ENCODE measurements around the gene RNPS1. TPM values are rescaled to one million over a fixed set of nuclear protein-coding genes. Genes with fewer than 3 reads are reported as not detected.

Gene RNPS1
- total and polyA plus RNA-seq, 2 donors (not counting 3 experiments of a cell fraction or from before 2014, with no cell fraction given), result 206 to 209 TPM

DNA sequence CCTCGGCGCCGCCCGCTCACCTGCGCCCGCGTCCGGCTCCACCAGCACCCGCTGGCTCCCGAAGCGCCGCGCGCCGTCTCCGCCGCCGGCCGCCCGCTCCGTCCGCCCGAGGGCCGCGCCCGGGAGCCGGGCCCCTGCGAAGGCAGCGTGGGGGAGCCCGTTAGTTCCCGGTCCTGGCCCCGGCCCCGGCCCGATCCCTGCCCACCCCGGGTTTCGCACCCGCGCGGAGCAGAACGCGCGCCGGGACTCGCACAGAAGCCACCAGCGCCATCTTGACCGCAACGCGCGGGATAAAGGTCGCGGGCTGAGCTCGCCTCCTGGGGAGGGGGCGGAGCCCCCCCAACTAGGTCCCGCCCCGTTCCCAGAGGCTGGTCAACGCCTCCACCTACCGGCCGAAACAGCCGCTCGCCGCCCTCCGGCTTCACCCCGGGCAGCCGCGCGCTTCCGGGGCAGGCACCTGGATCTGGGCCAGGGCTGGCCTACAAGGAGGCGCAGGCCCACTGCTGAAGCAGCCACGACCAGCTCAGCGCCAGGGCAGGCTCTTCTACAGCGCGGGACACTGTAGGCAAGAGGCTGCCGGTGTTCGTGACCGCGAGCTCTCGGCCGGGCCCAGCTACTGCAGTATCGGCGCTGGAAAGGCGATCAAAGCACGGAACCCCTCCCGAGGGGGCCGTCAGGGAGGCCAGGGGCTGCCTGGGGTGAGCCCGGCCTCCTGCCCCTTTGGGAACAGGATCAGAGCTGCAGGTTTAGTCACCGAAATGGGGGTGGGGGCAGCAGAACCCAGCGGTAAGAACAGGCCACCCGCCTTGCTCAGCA, 16.4 kb downstream of the RNPS1 start, which contains the start of gene ECI1:
TSS of gene ECI1 (minus strand) at position 292 of the 816 bp plus-strand sequence. CDS start at position 271, 21 bp downstream.
- POLR2A ChIA-PET, result interaction anchor here (1.2 to 1.9 kb wide), 3 partner anchors 17 to 104 kb away, joined by 4 to 12 read pairs (median 6); partner anchors contain the start of gene TRAF7
- peaks cover 11% of the 10 kb centered on the region for H3K79me2 ChIP-seq (ENCODE audit: control insufficient read depth, insufficient read depth, low read length)
- peak within 1 kb of the TSS; percentile 72 for H3K9ac ChIP-seq (replicated peaks; ENCODE audit: extremely low read depth, insufficient read depth, low read length)
- BruUV-seq (replicated peaks), result no TSS peak
- peaks cover 13% of the 10 kb centered on the region for H3K4me1 ChIP-seq (ENCODE audit: control insufficient read depth, extremely low read depth, insufficient read depth, low read length)
- no peaks in the 10 kb centered on the region for H3K27me3 ChIP-seq (ENCODE audit: control insufficient read depth in 2 of 2, insufficient read depth in 2 of 2, low read length in 2 of 2)
- intact Hi-C loops (cut with micrococcal nuclease) (loop anchor here (1.0 to 5.0 kb wide), 7 partner anchors 17 to 246 kb away; partner anchors contain the start of genes CASKIN1, E4F1, RNPS1 and TBC1D24), dilution Hi-C loops (cut with MboI; ENCODE audit: extremely low pct_ligation_motif_present, low sequenced_read_pairs) (no loop called here)
- peak within 1 kb of the TSS; percentile 67 to 95 (median 75) for H3K4me3 ChIP-seq (replicated peaks in 1 of 3; ENCODE audit: insufficient read depth in 1 of 3, low read depth in 1 of 3, low read length in 3 of 3)
- CTCF ChIA-PET, result interaction anchor here (0.6 to 2.8 kb wide), 26 partner anchors 9 to 250 kb away, joined by 3 to 17 read pairs (median 6); partner anchors contain the start of genes CASKIN1, DNASE1L2, NTHL1 and PGP
- H3K36me3 ChIP-seq (ENCODE audit: control insufficient read depth in 2 of 2, extremely low read depth in 1 of 2, insufficient read depth in 2 of 2, low read length in 2 of 2), result peaks cover 12 to 20% of the 10 kb centered on the region in 2 experiments
- H3K9me1 ChIP-seq (replicated peaks; ENCODE audit: control insufficient read depth, extremely low read depth, insufficient read depth, low read length), result no peaks in the 10 kb centered on the region
- FAIRE-seq (peak; percentile 93), DNase-seq (ENCODE audit: low read depth, low spot score) (peak; percentile 91)
- H2AFZ ChIP-seq (ENCODE audit: low read depth, low read length), result peak within 1 kb of the TSS; percentile 24
- TF ChIP-seq FOS (IDR thresholded peaks at IDR 0.05; ENCODE audit: borderline replicate concordance, insufficient read depth, low read length) (no peak), GATA2 (IDR thresholded peaks at IDR 0.05; ENCODE audit: insufficient read depth, insufficient read length, low read depth, low read length) (no peak), POLR2AphosphoS5 (IDR thresholded peaks at IDR 0.05; ENCODE audit: insufficient read depth, low read depth, low read length) (peak; percentile 98), POLR2A (IDR thresholded peaks at IDR 0.05; ENCODE audit: low read depth, low read length) (peak; percentile 86), CTCF (IDR thresholded peaks at IDR 0.05; ENCODE audit: extremely low read depth in 1 of 2, insufficient read depth in 1 of 2, low read depth in 1 of 2, low read length in 2 of 2) (peak; percentile 58 to 78)
- H3K4me2 ChIP-seq (ENCODE audit: insufficient read depth, low read length), result peak within 1 kb of the TSS; percentile 82
- H3K27ac ChIP-seq (ENCODE audit: insufficient read depth, low read depth, low read length), result peak within 1 kb of the TSS; percentile 38
- H4K20me1 ChIP-seq (replicated peaks; ENCODE audit: control insufficient read depth, extremely low read depth, insufficient read depth, low read length), result no peaks in the 10 kb centered on the region
- no peaks in the 10 kb centered on the region for H3K9me3 ChIP-seq (replicated peaks; ENCODE audit: control insufficient read depth, insufficient read depth, low read length)

Data from endothelial cell of umbilical vein (primary cell).